H1 (cell line): Measurements from ENCODE around the gene MTR. TPM values are rescaled to one million over a fixed set of nuclear protein-coding genes. Genes with fewer than 3 reads are reported as not detected.

Source experiments
- CTCF ChIA-PET: fragments of 300-600 bp; sonication (Branson Sonifier 250); formaldehyde crosslinking; loops from one replicate; lab custom pipeline; 2021; ENCODE audit not compliant: partially characterized antibody; lab: Charles Lee
- POLR2A ChIA-PET: fragments of 300-600 bp; sonication (Branson Sonifier 250); formaldehyde crosslinking; loops from one replicate; lab custom pipeline; 2021; ENCODE audit warnings: inconsistent platforms; ENCODE audit not compliant: partially characterized antibody; lab: Charles Lee
- DNase-seq, 2 experiments: peaks; one replicate each; pipeline versions ENCODE4 v3.0.0 to v3.0.0-alpha.2; 2010 to 2022; ENCODE audit warnings: low spot score in 2 of 2, low read depth in 1 of 2, mixed read lengths in 1 of 2
- FAIRE-seq: peaks from 2 replicates; lab custom pipeline; 2011; peaks lifted over from hg19 to GRCh38; lab: Jason Lieb, UNC
- H2AFZ ChIP-seq: 2 replicates; pipeline ENCODE4 v1.8.1; 2012; ENCODE audit warnings: low read length, inconsistent platforms
- H2AK5ac ChIP-seq: 2 replicates; pipeline ENCODE4 v1.6.1; 2013; ENCODE audit warnings: low read depth, low read length
- H2BK120ac ChIP-seq: replicated peaks from 2 replicates; pipeline ENCODE3; 2013; ENCODE audit warnings: low read depth, low read length, inconsistent platforms
- H2BK12ac ChIP-seq: 2 replicates; pipeline ENCODE4 v1.6.1; 2013; ENCODE audit warnings: low read depth, low read length
- H2BK15ac ChIP-seq: 2 replicates; pipeline ENCODE4 v1.6.1; 2013; ENCODE audit warnings: low read length
- H2BK20ac ChIP-seq: 2 replicates; pipeline ENCODE4 v1.6.1; 2013; ENCODE audit warnings: low read length
- H2BK5ac ChIP-seq: 2 replicates; pipeline ENCODE4 v1.6.1; 2013; ENCODE audit warnings: low read depth, low read length
- H3K14ac ChIP-seq: 2 replicates; pipeline ENCODE4 v1.6.1; 2013; ENCODE audit warnings: inconsistent platforms; ENCODE audit not compliant: insufficient read length
- H3K18ac ChIP-seq: 2 replicates; pipeline ENCODE4 v1.6.1; 2013; ENCODE audit warnings: low read length; ENCODE audit errors: extremely low read depth
- H3K23ac ChIP-seq: 2 replicates; pipeline ENCODE4 v1.6.1; 2013; ENCODE audit warnings: inconsistent platforms; ENCODE audit not compliant: insufficient read length
- H3K23me2 ChIP-seq: 2 replicates; pipeline ENCODE4 v1.6.1; 2013; ENCODE audit warnings: low read depth, low read length
- H3K27ac ChIP-seq: 2 replicates; pipeline ENCODE4 v1.6.1; 2011; ENCODE audit warnings: low read depth, low read length, inconsistent platforms
- H3K27me3 ChIP-seq, 4 experiments: replicated peaks in 1 of 4; 1 replicate in 1 of 4; 2 replicates in 3 of 4; pipeline versions ENCODE4 v1.6.1 to v1.8.1; 2011 to 2013; ENCODE audit warnings: low read length in 3 of 4, mild to moderate bottlenecking in 3 of 4, inconsistent platforms in 2 of 4, mixed read lengths in 2 of 4, moderate library complexity in 1 of 4; ENCODE audit not compliant: control insufficient read depth in 3 of 4, insufficient read depth in 3 of 4; ENCODE audit errors: extremely low read depth in 1 of 4
- H3K36me3 ChIP-seq, 4 experiments: 2 replicates each; pipeline versions ENCODE4 v1.6.1 to v1.8.1; 2011 to 2013; ENCODE audit warnings: mild to moderate bottlenecking in 4 of 4, low read length in 3 of 4, moderate library complexity in 2 of 4, control low read depth in 1 of 4, inconsistent platforms in 1 of 4; ENCODE audit not compliant: insufficient read depth in 4 of 4, control insufficient read depth in 2 of 4
- H3K4ac ChIP-seq: replicated peaks from 2 replicates; pipeline ENCODE3; 2013; ENCODE audit warnings: low read length, low read depth, mixed read lengths, inconsistent platforms; ENCODE audit not compliant: insufficient read length
- H3K4me1 ChIP-seq, 4 experiments: replicated peaks in 1 of 4; 1 replicate in 1 of 4; 2 replicates in 3 of 4; pipeline versions ENCODE4 v1.6.1 to v1.8.1; 2011 to 2013; ENCODE audit warnings: low read length in 3 of 4, inconsistent platforms in 2 of 4, mixed read lengths in 1 of 4; ENCODE audit not compliant: insufficient read depth in 4 of 4, control insufficient read depth in 3 of 4
- H3K4me2 ChIP-seq, 2 experiments: 2 replicates each; pipeline versions ENCODE4 v1.6.1 to v1.8.1; 2011 to 2013; ENCODE audit warnings: low read depth in 2 of 2, low read length in 2 of 2, control low read depth in 1 of 2, inconsistent platforms in 1 of 2, mild to moderate bottlenecking in 1 of 2; ENCODE audit not compliant: insufficient read depth in 1 of 2
- H3K4me3 ChIP-seq, 4 experiments: fragments of 200-600, 300-600 bp in 1 of 4; sonication (generic), shearing (Covaris generic), sonication (Bioruptor Twin) in 1 of 4; 2 replicates each; pipeline versions ENCODE4 v1.5.1 to v1.8.1; 2011 to 2016; ENCODE audit warnings: low read length in 4 of 4, low read depth in 3 of 4, control low read depth in 2 of 4, inconsistent platforms in 2 of 4, mild to moderate bottlenecking in 2 of 4, mixed read lengths in 1 of 4, moderate library complexity in 1 of 4; ENCODE audit not compliant: insufficient read depth in 2 of 4; ENCODE audit errors: extremely low read depth in 1 of 4
- H3K56ac ChIP-seq: replicated peaks from 2 replicates; pipeline ENCODE3; 2013; ENCODE audit warnings: low read depth, mild to moderate bottlenecking, mixed read lengths, low read length, inconsistent platforms; ENCODE audit not compliant: insufficient read length
- H3K79me1 ChIP-seq: 2 replicates; pipeline ENCODE4 v1.6.1; 2013; ENCODE audit warnings: low read depth, low read length, control low read depth
- H3K79me2 ChIP-seq, 2 experiments: 2 replicates each; pipeline versions ENCODE4 v1.6.1 to v1.8.1; 2012 to 2013; ENCODE audit warnings: low read length in 2 of 2, mild to moderate bottlenecking in 2 of 2, inconsistent platforms in 1 of 2; ENCODE audit not compliant: insufficient read depth in 2 of 2, control insufficient read depth in 1 of 2
- H3K9ac ChIP-seq, 4 experiments: replicated peaks in 1 of 4; 1 replicate in 1 of 4; 2 replicates in 3 of 4; pipeline versions ENCODE4 v1.6.1 to v1.8.1; 2011 to 2013; ENCODE audit warnings: low read depth in 3 of 4, low read length in 3 of 4, control low read depth in 2 of 4, mild to moderate bottlenecking in 2 of 4, moderate library complexity in 2 of 4, inconsistent platforms in 1 of 4; ENCODE audit errors: extremely low read depth in 1 of 4
- H3K9me3 ChIP-seq, 2 experiments: 2 replicates each; pipeline versions ENCODE4 v1.6.1 to v1.8.1; 2012 to 2013; ENCODE audit warnings: mild to moderate bottlenecking in 2 of 2, moderate library complexity in 2 of 2, control low read depth in 1 of 2, inconsistent platforms in 1 of 2, low read depth in 1 of 2, low read length in 1 of 2, mixed read lengths in 1 of 2; ENCODE audit not compliant: insufficient read depth in 2 of 2
- H4K20me1 ChIP-seq, 2 experiments: replicated peaks in 1 of 2; 2 replicates each; pipeline versions ENCODE3 to v1.8.1; 2011 to 2013; ENCODE audit warnings: inconsistent platforms in 2 of 2, low read length in 2 of 2, mild to moderate bottlenecking in 1 of 2; ENCODE audit not compliant: insufficient read depth in 2 of 2, control insufficient read depth in 1 of 2
- H4K5ac ChIP-seq: 2 replicates; pipeline ENCODE4 v1.6.1; 2013; ENCODE audit warnings: low read length, low read depth, mixed read lengths, inconsistent platforms; ENCODE audit not compliant: insufficient read length
- H4K8ac ChIP-seq: 2 replicates; pipeline ENCODE4 v1.8.0; 2013; ENCODE audit warnings: mild to moderate bottlenecking, moderate library complexity, low read length, inconsistent platforms; ENCODE audit not compliant: insufficient read depth; ENCODE audit errors: extremely low read depth
- H4K91ac ChIP-seq: replicated peaks from 2 replicates; pipeline ENCODE3; 2013; ENCODE audit warnings: low read length, mixed read lengths, inconsistent platforms; ENCODE audit not compliant: insufficient read length
- CTCF ChIP-seq, 3 experiments: IDR thresholded peaks; 1 replicate in 2 of 3; 2 replicates in 1 of 3; pipeline versions ENCODE4 v1.5.1 to v1.6.1; 2011; ENCODE audit warnings: low read length in 3 of 3, mild to moderate bottlenecking in 3 of 3, inconsistent platforms in 2 of 3, low read depth in 1 of 3, moderate library complexity in 1 of 3; ENCODE audit not compliant: insufficient read depth in 1 of 3; ENCODE audit errors: control extremely low read depth in 1 of 3
- KDM4A ChIP-seq: IDR thresholded peaks from one replicate; pipeline ENCODE4 v1.7.1; 2012; ENCODE audit warnings: low read depth, mild to moderate bottlenecking, moderate library complexity, low read length, inconsistent platforms; ENCODE audit not compliant: severe bottlenecking
- WGBS, 2 experiments: shearing (Covaris generic) in 1 of 2; methylation state at CpG; one replicate each; pipeline versions ENCODE4 v1.1.6 to v1.1.7; 2013 to 2015; ENCODE audit warnings: low lambda C conversion rate in 2 of 2, mixed read lengths in 2 of 2, inconsistent platforms in 1 of 2, low coverage in 1 of 2, missing lambda C conversion rate in 1 of 2; ENCODE audit not compliant: insufficient replicate concordance in 2 of 2, insufficient coverage in 1 of 2, insufficient read length in 1 of 2; ENCODE audit errors: extremely low coverage in 1 of 2, missing lambda C conversion rate in 1 of 2; 5-methylcytosine and 5-hydroxymethylcytosine counted together
- polyA plus RNA-seq, 7 experiments: library from polyadenylated mRNA; depleted of rRNA in 3 of 7; stranded (reverse) in 5 of 7; unstranded in 2 of 7; fragments of >200 nt in 5 of 7; fragments of 200-250 nt in 2 of 7; gene quantifications; 1 replicate in 5 of 7; 2 replicates in 1 of 7; 4 replicates in 1 of 7; pipeline versions ENCODE4 v1.2.1 to v1.2.3, GENCODE V29; 2011 to 2013; ENCODE audit warnings: missing spikeins in 2 of 7, mixed read lengths in 2 of 7
- total RNA-seq: library from RNA; stranded (reverse); fragmentation: NEBNext Ultra II Directional; extraction: Animal tissue kit (Norgen Biotek cat#: 25700); gene quantifications from 2 replicates; pipeline ENCODE4 v1.2.1, GENCODE V29; 2021

MTR gene
- total and polyA plus RNA-seq, 2 of the 8 experiments (the other 6 are each of a cell fraction or from before 2014, with no cell fraction given) = 4.8 to 27.4 TPM

GRCh38 chr1:236748268-236748870 lies 46.7 kb upstream of the MTR start:
- H3K27me3 ChIP-seq = no peaks in the 10 kb centered on the region
- H3K79me1 ChIP-seq = no peaks in the 10 kb centered on the region
- FAIRE-seq = peak; percentile 78
- no peak overlapping the region for H3K4me2 ChIP-seq
- H3K9me3 ChIP-seq = no peaks in the 10 kb centered on the region
- H3K18ac ChIP-seq = no peak overlapping the region
- H3K36me3 ChIP-seq = peaks cover 0 to 4% (median 0%) of the 10 kb centered on the region in 4 experiments; a peak in 3 of 8 replicates
- no peak overlapping the region for H2AK5ac ChIP-seq
- no peaks in the 10 kb centered on the region for H3K23me2 ChIP-seq
- H2BK12ac ChIP-seq = no peak overlapping the region
- TF ChIP-seq CTCF (IDR thresholded peaks at IDR 0.05; ENCODE audit: control extremely low read depth in 1 of 3, insufficient read depth in 1 of 3, low read depth in 1 of 3, low read length in 3 of 3) (peak in 1 of 3 experiments; percentile 49; a peak in 1 of 4 replicates), KDM4A (no peak)
- TF ChIP-seq, all 59 proteins: peak for 1
- no peak overlapping the region for H4K91ac ChIP-seq
- ChIA-PET CTCF (interaction anchor here (0.7 to 4.9 kb wide), 8 partner anchors 10 to 400 kb away, joined by 3 to 34 read pairs (median 4); no protein-coding TSS in a partner anchor), POLR2A (no interaction called here)
- H3K4ac ChIP-seq = no peak overlapping the region
- H3K9ac ChIP-seq = no peak overlapping the region
- H3K4me3 ChIP-seq = no peak overlapping the region
- H2BK120ac ChIP-seq = no peak overlapping the region
- no peak overlapping the region for H2BK15ac ChIP-seq
- no peak overlapping the region for H3K56ac ChIP-seq
- H3K4me1 ChIP-seq = no peaks in the 10 kb centered on the region
- H2AFZ ChIP-seq = no peak overlapping the region
- H3K27ac ChIP-seq = no peak overlapping the region
- DNase-seq = no peak
- no peak overlapping the region for H3K14ac ChIP-seq
- H2BK20ac ChIP-seq = no peak overlapping the region
- WGBS, 2 experiments = 80% methylated on average over 5 of the region's 5 CpGs; no CpG with 5 or more reads in 1 of the 2 experiments
- no peaks in the 10 kb centered on the region for H4K20me1 ChIP-seq
- H4K8ac ChIP-seq = no peak overlapping the region
- no peak overlapping the region for H2BK5ac ChIP-seq
- no peak overlapping the region for H4K5ac ChIP-seq
- no peaks in the 10 kb centered on the region for H3K79me2 ChIP-seq
- H3K23ac ChIP-seq = no peak overlapping the region
